Transverse colon (tissue), 3 donors: ENCODE data around the gene KCNJ11.

Source experiments
- CTCF ChIP-seq, 5 experiments: fragments of 200-600 bp in 3 of 5; fragments of 450-650 bp in 2 of 5; sonication (generic) in 3 of 5; IDR thresholded peaks; 1 replicate in 2 of 5; 2 replicates in 3 of 5; pipeline ENCODE4 v1.5.1; 2016 to 2017; ENCODE audit warnings: antibody characterized with exemption in 5 of 5, inconsistent platforms in 3 of 5, mild to moderate bottlenecking in 2 of 5, moderate library complexity in 1 of 5
- EP300 ChIP-seq: sonication (generic); formaldehyde crosslinking; IDR thresholded peaks from one replicate; pipeline ENCODE4 v1.6.1; 2017; ENCODE audit warnings: antibody characterized with exemption, low read depth
- POLR2A ChIP-seq: fragments of 450-650 bp; IDR thresholded peaks from one replicate; pipeline ENCODE4 v1.6.1; 2016; ENCODE audit warnings: antibody characterized with exemption, mild to moderate bottlenecking, moderate library complexity

GRCh38 chr11:17343907-17344306 is 44.6 kb downstream of the KCNJ11 start:
- TF ChIP-seq CTCF (IDR thresholded peaks at IDR 0.05) (no peak), POLR2A (no peak), EP300 (no peak)
